K562 (cell line): ENCODE data around the gene IL1RL2. TPM values are rescaled to one million over a fixed set of nuclear protein-coding genes. Genes with fewer than 3 reads are reported as not detected.

Experiments
- ATAC-seq: fragments of 200-7000 bp; cut with Tn5 transposase; 3 replicates; pipeline ENCODE4 v1.9.1; 2020; ENCODE audit warnings: moderate library complexity
- BruUV-seq: library from RNA; stranded (reverse); fragments of 400-500 nt; replicated peaks from 2 replicates; lab custom pipeline; 2021; lab: Mats Ljungman, UMichigan
- CTCF ChIA-PET: fragments of 300-600 bp; formaldehyde crosslinking; extraction: SDS; loops from one replicate; lab custom pipeline; 2021; ENCODE audit warnings: low intra/inter-chr PET ratio; lab: Yijun Ruan, JAX
- POLR2A ChIA-PET: fragments of 300-600, 350-650 bp; sonication (Branson Sonifier 250); formaldehyde crosslinking; extraction: SDS; loops from one replicate; lab custom pipeline; 2021; ENCODE audit warnings: antibody characterized with exemption, inconsistent platforms; lab: Yijun Ruan, JAX
- DNase-seq, 4 experiments: peaks; one replicate each; pipeline versions ENCODE4 v3.0.0 to v3.0.0-alpha.2; 2011 to 2018; ENCODE audit warnings: low spot score in 3 of 4, mixed read lengths in 3 of 4; ENCODE audit errors: extremely low read depth in 1 of 4
- FAIRE-seq: peaks from 2 replicates; lab custom pipeline; 2011; peaks lifted over from hg19 to GRCh38; lab: Jason Lieb, UNC
- H2AFZ ChIP-seq: 2 replicates; pipeline ENCODE4 v1.6.0; 2011; ENCODE audit warnings: low read depth, low read length, control low read depth, inconsistent platforms
- H3K27ac ChIP-seq: fragments of 200-600 bp; 3 replicates; pipeline ENCODE4 v1.8.0; 2011; ENCODE audit warnings: low read depth, mild to moderate bottlenecking, control low read depth, inconsistent platforms, low read length, moderate library complexity, mixed read lengths; ENCODE audit errors: extremely low read depth
- H3K27me3 ChIP-seq, 2 experiments: fragments of 300-600 bp in 1 of 2; 2 replicates in 1 of 2; 3 replicates in 1 of 2; pipeline versions ENCODE4 v1.6.0 to v1.8.0; 2011; ENCODE audit warnings: inconsistent platforms in 2 of 2, low read length in 2 of 2, mild to moderate bottlenecking in 1 of 2, mixed read lengths in 1 of 2, moderate library complexity in 1 of 2; ENCODE audit not compliant: control insufficient read depth in 2 of 2, insufficient read depth in 2 of 2
- H3K36me3 ChIP-seq: fragments of 300-600 bp; 3 replicates; pipeline ENCODE4 v1.8.0; 2011; ENCODE audit warnings: mild to moderate bottlenecking, low read length, inconsistent platforms; ENCODE audit not compliant: control insufficient read depth, insufficient read depth
- H3K4me1 ChIP-seq, 2 experiments: fragments of 200-600 bp in 1 of 2; replicated peaks in 1 of 2; 2 replicates in 1 of 2; 3 replicates in 1 of 2; pipeline versions ENCODE4 v1.5.1 to v1.8.0; 2011; ENCODE audit warnings: inconsistent platforms in 2 of 2, low read length in 2 of 2, mild to moderate bottlenecking in 1 of 2, mixed read lengths in 1 of 2, moderate library complexity in 1 of 2; ENCODE audit not compliant: control insufficient read depth in 2 of 2, insufficient read depth in 2 of 2
- H3K4me2 ChIP-seq: 2 replicates; pipeline ENCODE4 v1.6.1; 2011; ENCODE audit warnings: low read length, control low read depth, inconsistent platforms, mixed read lengths; ENCODE audit not compliant: insufficient read depth
- H3K4me3 ChIP-seq: fragments of 200-600 bp; sonication (generic), shearing (Covaris generic); 2 replicates; pipeline ENCODE4 v1.5.1; 2016; ENCODE audit warnings: control low read depth, inconsistent platforms
- H3K79me2 ChIP-seq: fragments of 200-600 bp; 3 replicates; pipeline ENCODE4 v1.8.0; 2011; ENCODE audit warnings: low read length, inconsistent platforms; ENCODE audit not compliant: control insufficient read depth, insufficient read depth
- H3K9ac ChIP-seq, 2 experiments: 2 replicates each; pipeline versions ENCODE4 v1.6.0 to v1.6.1; 2011; ENCODE audit warnings: low read depth in 2 of 2, low read length in 2 of 2, control low read depth in 1 of 2, inconsistent platforms in 1 of 2, mild to moderate bottlenecking in 1 of 2, mixed read lengths in 1 of 2; ENCODE audit not compliant: insufficient read depth in 1 of 2
- H3K9me1 ChIP-seq: one replicate; pipeline ENCODE4 v1.6.0; 2011; ENCODE audit warnings: inconsistent platforms, mild to moderate bottlenecking, low read length, moderate library complexity; ENCODE audit not compliant: control insufficient read depth, insufficient read depth
- H3K9me3 ChIP-seq: replicated peaks from 2 replicates; pipeline ENCODE4 v1.5.1; 2011; ENCODE audit warnings: low read depth, low read length, inconsistent platforms; ENCODE audit not compliant: control insufficient read depth, insufficient read depth
- H4K20me1 ChIP-seq: replicated peaks from 2 replicates; pipeline ENCODE4 v1.6.1; 2011; ENCODE audit warnings: low read length, inconsistent platforms, mixed read lengths; ENCODE audit not compliant: control insufficient read depth, insufficient read depth
- EP400 ChIP-seq: fragments of 450-650 bp; IDR thresholded peaks from 2 replicates; pipeline ENCODE4 v1.6.1; 2017; ENCODE audit warnings: antibody characterized with exemption, mild to moderate bottlenecking, moderate library complexity
- FOSL1 ChIP-seq: fragments of 200-800 bp; sonication (Bioruptor generic); conservative IDR thresholded peaks from 2 replicates; pipeline ENCODE4 v1.6.1; 2016; ENCODE audit warnings: missing genetic modification characterization, missing compliant biosample characterization
- MAFF ChIP-seq: IDR thresholded peaks from 2 replicates; pipeline ENCODE4 v1.6.1; 2012; ENCODE audit warnings: low read length, improper control_type of control experiment
- MAFG ChIP-seq: fragments of 450-650 bp; conservative IDR thresholded peaks from 2 replicates; pipeline ENCODE4 v1.6.1; 2016; ENCODE audit warnings: missing genetic modification characterization, missing compliant biosample characterization
- MAFK ChIP-seq: IDR thresholded peaks from 2 replicates; pipeline ENCODE4 v1.6.1; 2011; ENCODE audit warnings: low read length, improper control_type of control experiment
- MYBL2 ChIP-seq, 2 experiments: fragments of 450-650 bp in 1 of 2; sonication (generic) in 1 of 2; formaldehyde crosslinking in 1 of 2; IDR thresholded peaks; 2 replicates each; pipeline versions ENCODE4 v1.6.1 to v1.8.1; 2017 to 2022; ENCODE audit warnings: borderline replicate concordance in 1 of 2, inconsistent platforms in 1 of 2, low read depth in 1 of 2, mild to moderate bottlenecking in 1 of 2, missing genetic modification reagents in 1 of 2, moderate library complexity in 1 of 2
- NFE2 ChIP-seq: IDR thresholded peaks from 2 replicates; pipeline ENCODE4 v1.6.1; 2014; ENCODE audit warnings: antibody characterized with exemption, low read depth
- NFE2L1 ChIP-seq: fragments of 450-650 bp; IDR thresholded peaks from 2 replicates; pipeline ENCODE4 v1.6.1; 2016; ENCODE audit warnings: missing genetic modification characterization, low read depth, mild to moderate bottlenecking, missing compliant biosample characterization, moderate library complexity, borderline replicate concordance
- NR4A1 ChIP-seq, 2 experiments: fragments of 250-450 bp in 1 of 2; fragments of 450-650 bp in 1 of 2; sonication (Bioruptor Pico) in 1 of 2; IDR thresholded peaks; 2 replicates each; pipeline versions ENCODE4 v1.4.0 to v1.6.1; 2016 to 2020; ENCODE audit warnings: mild to moderate bottlenecking in 2 of 2, missing compliant biosample characterization in 1 of 2, missing genetic modification characterization in 1 of 2, moderate library complexity in 1 of 2
- PHB ChIP-seq: fragments of 250-450 bp; sonication (Bioruptor Pico); IDR thresholded peaks from 2 replicates; pipeline ENCODE4 v1.5.0; 2021
- RCOR1 ChIP-seq, 2 experiments: IDR thresholded peaks; 2 replicates each; pipeline ENCODE4 v1.6.1; 2012; ENCODE audit warnings: low read depth in 2 of 2, low read length in 2 of 2, borderline replicate concordance in 1 of 2, improper control_type of control experiment in 1 of 2
- SIRT6 ChIP-seq: IDR thresholded peaks from one replicate; pipeline ENCODE4 v1.6.1; 2012; ENCODE audit warnings: low read depth, mild to moderate bottlenecking, control low read depth, inconsistent platforms, low read length, moderate library complexity
- SP1 ChIP-seq: sonication (generic); formaldehyde crosslinking; IDR thresholded peaks from 2 replicates; pipeline ENCODE4 v1.8.1; 2022; ENCODE audit warnings: mild to moderate bottlenecking, missing genetic modification reagents
- ZBTB17 ChIP-seq: fragments of 450-650 bp; formaldehyde crosslinking; IDR thresholded peaks from 2 replicates; pipeline ENCODE4 v1.4.0; 2020; ENCODE audit warnings: mild to moderate bottlenecking
- ZFX ChIP-seq: sonication (generic); formaldehyde crosslinking; IDR thresholded peaks from 2 replicates; pipeline ENCODE4 v1.8.0; 2022; ENCODE audit warnings: mild to moderate bottlenecking, missing genetic modification reagents, moderate library complexity
- ZNF253 ChIP-seq: fragments of 250-450 bp; sonication (Bioruptor Pico); conservative IDR thresholded peaks from 2 replicates; pipeline ENCODE4 v1.6.1; 2021; ENCODE audit warnings: mild to moderate bottlenecking
- ZNF316 ChIP-seq: fragments of 450-650 bp; IDR thresholded peaks from 2 replicates; pipeline ENCODE4 v1.6.1; 2016
- ZNF354B ChIP-seq: fragments of 250-450 bp; sonication (Bioruptor Pico); IDR thresholded peaks from 2 replicates; pipeline ENCODE4 v1.4.0; 2020
- ZNF668 ChIP-seq: fragments of 250-450 bp; sonication (Bioruptor Pico); IDR thresholded peaks from 2 replicates; pipeline ENCODE4 v1.8.0; 2022; ENCODE audit warnings: mild to moderate bottlenecking, inconsistent platforms
- ZSCAN29 ChIP-seq: fragments of 450-650 bp; IDR thresholded peaks from 2 replicates; pipeline ENCODE4 v1.6.1; 2017
- WGBS: fragments of 100-300 bp; shearing (Covaris generic); methylation state at CpG from one replicate; pipeline ENCODE4 v1.1.6; 2016; ENCODE audit warnings: low coverage, mixed read lengths; ENCODE audit not compliant: insufficient coverage; ENCODE audit errors: missing lambda C conversion rate; 5-methylcytosine and 5-hydroxymethylcytosine counted together
- in situ Hi-C: fragments of 300-500 bp; cut with MboI; formaldehyde crosslinking; loops from 4 replicates; pipeline ENCODE4 v1.15.0; 2018; ENCODE audit warnings: inconsistent platforms, mixed read lengths
- intact Hi-C: fragments of 100-400 bp; cut with micrococcal nuclease; formaldehyde crosslinking; loops from 2 replicates; pipeline ENCODE4 v1.14.2; 2022
- polyA plus RNA-seq, 8 experiments: library from polyadenylated mRNA; depleted of rRNA in 4 of 8; stranded (reverse) in 5 of 8; unstranded in 3 of 8; fragments of >200 nt; fragmentation: Nextera tagmentation in 2 of 8; fragmentation: Illumina TruSeq in 1 of 8; extraction: Ambion mirVana in 2 of 8; extraction: Trizol in 1 of 8; gene quantifications; 2 replicates each; pipeline versions ENCODE4 v1.2.1 to v1.2.3, GENCODE V29; 2011 to 2014; ENCODE audit warnings: inconsistent platforms in 1 of 8, missing spikeins in 1 of 8
- total RNA-seq, 7 experiments: library from RNA; depleted of rRNA in 6 of 7; stranded (reverse); fragments of >200 nt in 6 of 7; fragmentation: Illumina TruSeq in 2 of 7; extraction: Trizol in 2 of 7; gene quantifications; 2 replicates each; pipeline versions ENCODE4 v1.2.1 to v1.2.3, GENCODE V29; 2011 to 2021; ENCODE audit warnings: low replicate concordance in 1 of 7
- TF ChIP-seq, protein P1 (sequence below): fragments of 250-450 bp; sonication (Bioruptor Pico); IDR thresholded peaks from 2 replicates; pipeline ENCODE4 v1.8.0; 2022; ENCODE audit warnings: moderate library complexity, mild to moderate bottlenecking, inconsistent platforms

IL1RL2 gene
- total and polyA plus RNA-seq, 9 of the 15 experiments (the other 6 are each of a cell fraction or from before 2014, with no cell fraction given), result not detected

DNA sequence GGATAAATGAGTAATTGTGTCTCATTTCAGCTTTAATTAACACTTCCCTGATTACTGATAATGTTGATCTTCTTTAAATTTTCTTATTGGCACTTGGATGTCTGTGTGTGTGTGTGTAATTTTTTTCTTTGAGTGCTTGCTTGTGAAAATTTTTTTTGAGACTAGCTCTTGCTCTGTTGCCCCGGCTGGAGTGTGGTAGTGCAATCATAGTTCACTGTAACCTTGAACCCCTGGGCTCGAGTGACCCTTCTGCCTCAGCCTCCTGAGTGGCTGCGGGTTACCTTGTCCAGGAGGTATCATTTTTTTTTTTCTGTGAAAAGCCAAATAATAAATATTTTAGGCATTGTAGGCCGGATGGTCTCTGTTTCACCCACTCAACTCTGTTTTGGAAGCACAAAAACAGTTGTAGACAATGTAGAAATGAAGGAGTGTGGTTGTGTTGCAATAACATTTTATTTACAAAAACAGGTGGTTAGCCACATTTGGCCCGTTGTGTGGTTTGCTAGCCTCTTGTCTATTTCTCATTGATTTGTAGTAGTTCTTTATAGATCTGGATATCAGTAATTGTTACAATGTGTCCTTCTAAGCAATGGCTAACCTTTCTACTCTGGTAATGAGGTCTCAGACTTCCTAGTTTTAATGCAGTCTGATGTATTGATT lies 7.9 kb downstream of the IL1RL2 start (continued):
- TF ChIP-seq PHB (CRISPR knock-in tag), result no peak

DNA sequence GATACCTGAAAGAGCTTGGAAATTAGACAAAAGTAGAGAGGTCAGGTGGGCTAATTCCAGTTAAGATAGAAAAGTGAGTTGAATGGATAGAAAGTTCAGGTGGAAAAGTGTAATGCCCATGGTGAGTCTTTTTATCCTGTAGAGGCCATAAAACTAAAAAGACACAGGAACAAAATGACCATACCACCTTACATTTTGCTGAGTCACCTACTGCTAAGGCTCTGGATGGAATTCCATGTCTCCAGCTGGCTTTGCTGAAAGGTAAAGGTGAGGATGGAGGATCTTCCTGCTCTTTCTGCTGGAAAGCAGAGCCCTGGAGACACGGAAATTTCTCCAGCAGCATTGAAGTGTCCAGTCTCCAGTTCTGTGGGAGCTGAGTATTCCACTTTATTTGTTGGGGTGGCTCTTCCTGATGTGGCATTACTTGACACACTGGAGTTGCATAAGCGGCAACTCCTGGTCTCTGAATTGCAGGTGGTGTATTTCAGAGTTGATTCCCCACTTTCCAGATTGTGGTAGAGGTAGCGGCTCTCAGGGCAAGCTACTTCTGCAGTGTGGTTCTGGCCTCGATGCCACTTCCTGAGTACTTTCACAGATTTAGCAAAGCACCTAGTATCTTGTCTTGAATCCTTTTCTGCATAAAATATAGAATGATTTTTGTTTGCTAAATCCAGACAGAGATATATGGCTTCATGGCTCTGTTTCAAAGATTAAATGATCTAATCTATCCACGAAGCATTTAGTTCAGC lies 10.7 kb downstream of the IL1RL2 start:
- Histone ChIP-seq H3K79me2 (no peaks in the 10 kb centered on the region), H3K9ac (no peak overlapping the region), H3K4me1 (no peaks in the 10 kb centered on the region; a peak in 1 of 5 replicates), H3K36me3 (no peaks in the 10 kb centered on the region), H3K9me1 (no peaks in the 10 kb centered on the region), H3K4me2 (no peak overlapping the region), H4K20me1 (no peaks in the 10 kb centered on the region), H3K27me3 (peaks cover 2 to 5% of the 10 kb centered on the region in 2 experiments; a peak in 1 of 5 replicates), H3K27ac (no peak overlapping the region), H3K4me3 (no peak overlapping the region), H2AFZ (no peak overlapping the region), H3K9me3 (no peaks in the 10 kb centered on the region)
- intact Hi-C loops (no loop called here), in situ Hi-C loops (no loop called here)
- ChIA-PET CTCF (no interaction called here), POLR2A (interaction anchor here (0.7 kb wide), 1 partner anchor 441 kb away, joined by 3 read pairs; no protein-coding TSS in a partner anchor)
- no peak for FAIRE-seq
- DNase-seq, result no peak
- BruUV-seq, result no TSS peak
- no peak for ATAC-seq
- 6% methylated on average over 4 of the region's 5 CpGs for WGBS
- TF ChIP-seq MAFF, result peak; percentile 68
- TF ChIP-seq NFE2L1, result peak; percentile 73
- no peak for TF ChIP-seq ZNF354B (CRISPR knock-in tag)
- TF ChIP-seq RCOR1 (IDR thresholded peaks at IDR 0.05; ENCODE audit: borderline replicate concordance in 1 of 2, low read depth in 2 of 2, low read length in 2 of 2), result no peak
- no peak for TF ChIP-seq SIRT6
- TF ChIP-seq ZNF668 (CRISPR knock-in tag), result no peak
- TF ChIP-seq NR4A1 (CRISPR knock-in tag; IDR thresholded peaks at IDR 0.05), result no peak
- no peak for TF ChIP-seq NR4A1 (tag; IDR thresholded peaks at IDR 0.05)
- TF ChIP-seq, protein P1, sequence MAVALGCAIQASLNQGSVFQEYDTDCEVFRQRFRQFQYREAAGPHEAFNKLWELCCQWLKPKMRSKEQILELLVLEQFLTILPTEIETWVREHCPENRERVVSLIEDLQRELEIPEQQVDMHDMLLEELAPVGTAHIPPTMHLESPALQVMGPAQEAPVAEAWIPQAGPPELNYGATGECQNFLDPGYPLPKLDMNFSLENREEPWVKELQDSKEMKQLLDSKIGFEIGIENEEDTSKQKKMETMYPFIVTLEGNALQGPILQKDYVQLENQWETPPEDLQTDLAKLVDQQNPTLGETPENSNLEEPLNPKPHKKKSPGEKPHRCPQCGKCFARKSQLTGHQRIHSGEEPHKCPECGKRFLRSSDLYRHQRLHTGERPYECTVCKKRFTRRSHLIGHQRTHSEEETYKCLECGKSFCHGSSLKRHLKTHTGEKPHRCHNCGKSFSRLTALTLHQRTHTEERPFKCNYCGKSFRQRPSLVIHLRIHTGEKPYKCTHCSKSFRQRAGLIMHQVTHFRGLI (CRISPR knock-in tag), result no peak
- no peak for TF ChIP-seq ZNF253 (CRISPR knock-in tag)
- no peak for TF ChIP-seq SP1 (CRISPR knock-in tag)
- no peak for TF ChIP-seq FOSL1 (tag)
- TF ChIP-seq MAFG (tag), result peak; percentile 89
- no peak for TF ChIP-seq ZSCAN29
- no peak for TF ChIP-seq ZBTB17 (CRISPR knock-in tag)
- TF ChIP-seq MAFK, result peak; percentile 65; the same call in 1 of the 2 replicates
- TF ChIP-seq NFE2, result peak; percentile 60; the same call in 1 of the 2 replicates
- no peak for TF ChIP-seq MYBL2 (IDR thresholded peaks at IDR 0.05; ENCODE audit: low read depth)
- no peak for TF ChIP-seq MYBL2 (CRISPR knock-in tag; IDR thresholded peaks at IDR 0.05; ENCODE audit: borderline replicate concordance)
- no peak for TF ChIP-seq EP400
- no peak for TF ChIP-seq ZFX (CRISPR knock-in tag)
- TF ChIP-seq ZNF316, result peak; percentile 68
